GM19328 (cell line): Measurements from ENCODE around the gene PIGP.
"Not testable (repeated sequence)": the region's sequence is repeated elsewhere in the genome, so short reads cannot be mapped to it uniquely, and the experiment has no call there.

Source experiments
- ATAC-seq: cut with Tn5 transposase; IDR thresholded peaks from one replicate; pipeline ENCODE4 v1.9.1; 2021; ENCODE audit warnings: mild to moderate bottlenecking, moderate library complexity; ENCODE audit not compliant: unreplicated experiment

PIGP gene

DNA sequence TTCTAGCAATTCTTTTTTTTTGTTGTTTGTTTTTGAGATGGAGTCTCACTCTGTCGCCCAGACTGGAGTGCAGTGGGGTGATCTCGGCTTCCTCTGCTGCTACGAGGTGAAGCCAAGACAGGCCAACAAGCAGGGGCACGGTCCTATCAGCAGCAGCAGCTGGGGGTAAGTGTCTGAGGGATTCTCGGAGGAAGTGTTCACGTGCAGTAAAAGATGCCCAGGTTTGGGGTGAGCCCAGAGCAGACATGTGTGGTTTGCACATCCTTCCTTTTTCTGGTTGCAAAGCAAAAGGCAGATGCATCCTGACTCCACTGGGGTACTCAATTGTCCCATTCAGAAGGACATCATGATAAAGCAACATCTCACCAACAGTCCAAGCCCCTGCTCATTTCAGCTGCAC is 27.7 kb downstream of the PIGP start:
- ATAC-seq = no peak

DNA sequence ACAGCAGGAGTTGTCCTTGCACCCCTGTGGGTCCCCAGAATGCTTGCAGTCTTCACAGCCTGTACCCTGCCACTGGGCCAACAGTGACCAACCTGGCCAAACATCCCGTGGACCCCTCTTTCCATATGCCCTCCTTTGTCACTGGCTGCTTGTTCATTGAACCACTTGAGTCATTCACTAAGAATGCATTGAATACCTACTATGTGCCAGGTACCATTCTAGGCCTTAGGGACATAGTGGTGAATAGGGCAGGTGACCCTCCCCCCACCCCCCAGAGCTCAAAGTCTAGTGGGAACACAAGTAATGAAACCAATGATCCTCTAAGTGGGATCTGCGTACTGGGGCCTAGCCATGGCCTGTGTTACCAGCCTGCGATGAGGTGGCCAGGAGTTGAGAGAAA is 28.2 kb downstream of the PIGP start:
- ATAC-seq = no peak

- no peak for ATAC-seq
Measured at GRCh38 chr21:37043818-37044217, 29.1 kb downstream of the PIGP start.

GRCh38 chr21:37041706-37042271 is 31.1 kb downstream of the PIGP start:
- ATAC-seq = no peak

DNA sequence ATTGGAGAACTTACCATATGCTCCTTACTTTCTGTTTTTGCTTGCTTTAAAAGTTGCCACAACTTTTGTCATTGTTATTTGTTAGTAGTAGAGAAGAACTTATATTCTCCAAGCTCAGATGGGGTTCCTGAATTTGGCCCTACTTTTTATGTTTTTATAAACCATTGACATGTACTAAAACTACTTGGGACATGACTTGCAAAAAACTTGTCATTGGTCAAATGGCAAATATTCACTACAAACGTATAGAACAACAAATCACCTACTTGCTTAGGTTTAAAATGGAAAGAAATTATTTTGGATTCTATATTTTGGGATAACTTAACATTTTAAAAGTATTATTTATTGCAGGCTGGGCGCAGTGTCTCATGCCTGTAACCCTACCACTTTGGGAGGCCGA is 32.7 kb downstream of the PIGP start:
- no peak for ATAC-seq

DNA sequence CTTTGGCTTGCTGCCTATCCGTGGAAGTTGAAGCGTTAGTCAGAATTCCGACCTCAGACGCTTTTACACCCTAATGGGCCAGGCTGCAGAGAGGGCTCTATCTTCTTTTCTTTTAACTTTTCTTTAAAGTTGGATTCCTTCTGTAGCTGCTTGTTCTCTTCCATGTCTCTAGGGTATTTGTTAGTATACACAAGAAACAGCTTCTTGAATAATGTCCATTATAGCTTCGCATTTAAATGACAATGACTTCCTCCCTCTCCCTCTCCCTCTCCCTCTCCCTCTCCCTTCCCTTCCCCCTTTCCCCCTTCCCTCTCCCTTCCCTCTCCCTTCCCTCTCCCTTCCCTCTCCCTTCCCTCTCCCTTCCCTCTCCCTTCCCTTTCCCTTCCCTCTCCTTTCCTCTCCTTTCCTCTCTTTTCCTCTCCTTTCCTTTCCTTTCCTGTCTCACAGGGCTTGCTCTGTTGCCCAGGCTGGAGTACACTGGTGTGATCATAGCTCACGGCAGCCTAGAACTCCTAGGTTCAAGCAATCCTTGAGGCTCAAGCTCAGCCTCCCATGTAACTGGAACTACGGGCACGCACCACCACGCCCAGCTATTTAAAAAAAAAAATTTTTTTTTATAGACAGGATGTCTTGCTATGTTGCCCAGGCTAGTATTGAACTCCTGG is 33.3 kb downstream of the PIGP start:
- no peak for ATAC-seq

DNA sequence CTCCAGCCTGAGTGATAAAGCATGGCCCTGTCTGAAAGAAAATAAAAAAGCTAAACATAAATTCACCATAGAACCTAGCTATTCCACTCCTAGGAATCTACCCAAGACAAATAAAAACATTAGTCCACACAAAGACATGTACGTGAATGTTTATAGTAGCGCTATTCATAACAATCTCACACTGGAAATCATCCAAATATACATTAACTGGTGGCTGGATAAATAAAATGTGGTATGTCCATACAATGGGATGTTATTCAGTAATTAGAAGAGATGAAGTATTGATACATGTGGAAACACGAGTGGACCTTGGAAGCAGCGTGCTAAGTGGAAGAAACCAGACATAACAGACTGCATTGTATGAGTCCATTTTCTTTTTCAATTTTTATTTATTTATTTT is 36.7 kb downstream of the PIGP start:
- ATAC-seq = no peak

GRCh38 chr21:37034394-37034793 is 38.5 kb downstream of the PIGP start:
- not testable (repeated sequence) for ATAC-seq

DNA sequence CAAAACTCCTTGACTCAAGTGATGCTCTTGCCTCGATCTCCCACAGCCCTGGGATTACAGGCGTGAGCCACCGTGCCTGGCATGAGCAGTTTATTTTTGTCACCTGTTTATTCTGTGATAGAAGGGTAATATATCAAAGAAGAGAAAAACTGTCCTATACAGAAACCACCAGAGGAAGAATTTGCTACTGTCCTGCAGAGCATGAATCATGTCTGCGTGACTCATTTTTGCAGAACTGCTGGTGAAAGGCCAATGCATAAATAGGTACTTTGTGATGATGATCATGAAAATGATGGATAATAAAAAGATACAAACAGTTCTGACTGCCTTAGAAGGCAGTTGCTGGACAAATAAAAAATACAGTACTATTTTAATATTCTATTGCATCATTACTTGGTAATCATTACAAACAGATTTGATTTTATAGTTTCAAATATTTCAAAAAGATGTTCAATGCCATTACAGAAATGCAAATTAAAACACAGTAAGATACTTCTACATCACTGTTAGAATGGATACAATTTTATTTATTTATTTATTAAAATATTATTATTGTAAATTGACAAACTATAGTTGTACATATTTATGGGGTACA is 39.9 kb downstream of the PIGP start:
- ATAC-seq = no peak

DNA sequence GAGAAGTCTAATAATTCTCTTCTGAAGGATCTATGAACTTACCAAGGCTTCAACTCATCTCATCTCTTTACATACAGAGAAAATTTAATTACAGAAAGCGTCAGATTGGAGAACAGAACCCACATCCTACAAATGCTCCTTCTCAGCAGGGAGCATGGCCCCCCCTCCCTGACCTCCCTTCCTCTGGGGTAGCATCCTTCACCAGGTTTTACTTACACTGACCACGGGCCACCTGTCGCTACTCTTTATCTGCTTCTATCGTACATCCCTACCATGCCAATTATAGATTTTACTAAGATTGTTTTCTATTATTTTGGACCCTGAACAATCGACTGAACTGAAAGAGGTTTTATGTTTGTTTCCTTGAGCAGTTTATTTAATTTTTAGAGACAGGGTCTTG is 40.6 kb downstream of the PIGP start:
- ATAC-seq = no peak

DNA sequence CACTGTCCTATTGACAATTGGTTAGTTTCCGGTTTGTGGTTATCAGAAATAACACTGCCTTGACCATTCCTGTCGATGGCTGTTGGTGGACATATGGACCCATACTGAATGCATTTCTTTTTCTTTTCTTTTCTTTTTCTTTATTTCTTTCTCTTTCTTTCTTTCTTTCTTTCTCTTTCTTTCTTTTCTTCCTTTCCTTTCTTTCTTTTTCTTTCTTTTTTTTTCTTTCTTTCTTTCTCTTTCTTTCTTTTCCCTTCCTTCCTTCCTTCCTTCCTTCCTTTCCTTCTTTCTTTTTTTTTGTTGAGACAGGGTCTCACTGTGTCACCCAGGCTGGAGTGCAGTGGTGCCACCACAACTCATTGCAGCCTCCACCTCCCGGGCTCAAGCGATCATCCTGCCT is 42.0 kb downstream of the PIGP start:
- ATAC-seq = no peak

DNA sequence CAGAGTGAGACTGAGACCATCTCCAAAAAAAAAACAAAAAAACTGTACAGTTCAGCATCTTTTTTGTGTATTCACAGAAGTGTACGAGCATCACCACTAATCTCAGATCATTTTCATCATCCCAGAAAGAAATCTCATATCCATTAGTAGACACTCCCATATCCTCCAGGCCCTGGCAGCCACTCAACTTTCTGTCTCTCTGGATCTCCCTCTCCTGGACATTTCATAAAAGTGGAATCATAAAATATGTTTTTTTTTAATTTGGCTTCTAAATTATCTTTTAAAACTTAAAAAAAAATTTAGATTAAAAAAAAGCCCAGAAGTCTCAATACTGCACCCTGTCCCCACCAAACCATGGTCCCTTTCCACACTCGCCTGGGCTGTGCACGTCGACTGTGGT is 44.3 kb downstream of the PIGP start:
- no peak for ATAC-seq

DNA sequence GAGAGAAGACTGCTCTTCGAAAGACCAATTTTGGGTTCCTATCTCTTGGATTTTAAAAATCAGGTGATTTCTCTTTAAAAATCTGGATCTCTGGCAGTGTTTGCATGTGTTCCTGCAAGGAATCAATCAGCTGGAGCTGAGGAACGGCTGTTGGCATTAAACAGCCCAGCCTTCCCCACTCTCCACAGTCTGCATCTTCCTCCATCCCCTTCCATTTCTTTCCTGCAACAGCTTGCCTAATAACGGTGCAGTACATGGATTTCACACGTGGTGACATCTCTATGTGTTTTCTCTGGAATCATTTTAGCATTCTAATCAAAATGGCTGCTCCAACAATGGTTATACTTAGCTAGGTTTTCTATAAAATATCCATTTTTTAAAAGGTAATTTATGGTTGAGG is 46.4 kb downstream of the PIGP start:
- ATAC-seq = no peak

DNA sequence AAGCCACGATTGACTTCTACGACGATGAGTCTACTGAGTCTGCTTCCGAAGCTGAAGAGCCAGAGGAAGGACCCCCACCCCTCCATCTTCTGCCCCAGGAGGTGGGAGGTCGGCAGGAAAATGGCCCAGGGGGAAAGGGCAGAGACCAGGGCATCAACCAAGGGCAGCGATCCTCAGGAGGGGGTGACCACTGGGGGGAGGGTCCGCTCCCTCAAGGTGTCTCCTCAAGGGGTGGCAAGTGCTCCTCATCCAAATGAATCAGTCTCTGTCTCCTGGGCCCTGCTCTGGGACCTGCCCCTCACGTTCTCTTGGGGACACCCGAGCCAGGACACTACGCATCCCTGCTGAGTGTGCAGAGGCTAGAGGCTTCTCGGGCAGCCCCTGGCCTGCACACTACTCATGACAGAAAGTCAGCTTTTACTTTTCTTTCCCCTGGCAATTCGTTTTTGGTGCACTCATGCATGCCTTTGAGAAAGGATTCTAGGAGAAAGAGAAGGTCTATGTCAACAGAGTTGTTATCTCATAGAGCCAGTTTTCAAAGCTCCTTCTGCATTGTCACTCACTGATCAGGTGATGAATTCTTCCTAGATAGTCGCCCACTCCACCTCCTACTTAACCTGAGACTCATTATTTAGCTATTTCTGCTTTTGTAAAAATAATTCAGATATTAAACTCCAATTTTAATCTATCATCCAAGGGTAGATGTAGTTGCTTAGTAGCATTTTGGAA is 54.8 kb downstream of the PIGP start:
- ATAC-seq = no peak
